ENCODE measurements around the gene NRSN2. TPM values are rescaled to one million over a fixed set of nuclear protein-coding genes. Genes with fewer than 3 reads are reported as not detected.

The NRSN2 gene
- total RNA-seq, 3 donors from 2014 or later = 9.4 to 22.3 (median 21.8) TPM

DNA sequence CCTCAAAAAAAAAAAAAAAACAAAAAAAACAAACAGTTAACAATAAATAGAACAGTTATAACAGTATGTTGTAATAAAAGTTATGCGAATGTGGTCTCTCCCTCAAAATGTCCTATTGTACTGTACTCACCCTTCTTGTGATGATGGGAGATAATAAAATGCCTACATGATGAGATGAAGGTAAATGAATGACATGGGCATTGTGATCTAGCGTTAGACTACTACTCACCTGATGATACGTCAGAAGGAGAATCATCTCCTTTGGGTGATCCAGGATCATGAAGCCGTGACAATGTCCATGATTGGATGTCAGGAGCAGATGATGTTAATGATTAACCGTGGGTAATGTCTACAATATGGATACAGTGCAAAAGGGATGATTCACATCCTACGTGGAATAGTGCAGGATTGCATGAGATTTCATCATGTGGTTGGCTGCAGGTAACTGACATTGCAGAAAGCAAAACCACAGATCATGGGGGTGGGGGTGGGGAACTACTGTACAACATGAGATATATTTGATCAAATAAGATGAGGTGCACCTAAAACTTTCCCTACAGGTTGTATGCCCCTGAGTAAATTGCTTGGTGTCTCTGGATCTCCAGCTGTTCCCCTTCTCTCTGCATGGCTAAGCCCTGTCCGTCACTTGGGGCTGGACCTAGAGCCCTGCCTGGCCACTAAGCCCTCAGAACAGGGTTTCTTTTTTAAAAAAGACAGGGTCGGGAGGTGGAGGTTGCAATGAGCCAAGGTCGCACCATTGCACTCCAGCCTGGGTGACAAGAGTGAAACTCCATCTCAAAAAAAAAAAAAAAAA lies 55.0 kb downstream of the NRSN2 start:
- H3K36me3 ChIP-seq = no peaks in the 10 kb centered on the region
- TF ChIP-seq, protein P1, sequence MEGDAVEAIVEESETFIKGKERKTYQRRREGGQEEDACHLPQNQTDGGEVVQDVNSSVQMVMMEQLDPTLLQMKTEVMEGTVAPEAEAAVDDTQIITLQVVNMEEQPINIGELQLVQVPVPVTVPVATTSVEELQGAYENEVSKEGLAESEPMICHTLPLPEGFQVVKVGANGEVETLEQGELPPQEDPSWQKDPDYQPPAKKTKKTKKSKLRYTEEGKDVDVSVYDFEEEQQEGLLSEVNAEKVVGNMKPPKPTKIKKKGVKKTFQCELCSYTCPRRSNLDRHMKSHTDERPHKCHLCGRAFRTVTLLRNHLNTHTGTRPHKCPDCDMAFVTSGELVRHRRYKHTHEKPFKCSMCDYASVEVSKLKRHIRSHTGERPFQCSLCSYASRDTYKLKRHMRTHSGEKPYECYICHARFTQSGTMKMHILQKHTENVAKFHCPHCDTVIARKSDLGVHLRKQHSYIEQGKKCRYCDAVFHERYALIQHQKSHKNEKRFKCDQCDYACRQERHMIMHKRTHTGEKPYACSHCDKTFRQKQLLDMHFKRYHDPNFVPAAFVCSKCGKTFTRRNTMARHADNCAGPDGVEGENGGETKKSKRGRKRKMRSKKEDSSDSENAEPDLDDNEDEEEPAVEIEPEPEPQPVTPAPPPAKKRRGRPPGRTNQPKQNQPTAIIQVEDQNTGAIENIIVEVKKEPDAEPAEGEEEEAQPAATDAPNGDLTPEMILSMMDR (IDR thresholded peaks at IDR 0.05) = no peak
- no peak for TF ChIP-seq POLR2A (IDR thresholded peaks at IDR 0.05)
- TF ChIP-seq POLR2AphosphoS5 (IDR thresholded peaks at IDR 0.05) = no peak
- no peaks in the 10 kb centered on the region for H3K9me3 ChIP-seq
- no peaks in the 10 kb centered on the region for H3K27me3 ChIP-seq
- no peak for DNase-seq (ENCODE audit: low spot score in 2 of 2)
- H3K4me1 ChIP-seq = no peaks in the 10 kb centered on the region
- no peak overlapping the region for H3K27ac ChIP-seq
- H3K4me3 ChIP-seq = no peak overlapping the region
- intact Hi-C loops (cut with DNase I; ENCODE audit: low total_unique reads) = loop anchor here (10.0 kb wide), 1 partner anchor 47 kb away; no protein-coding TSS in a partner anchor

DNA sequence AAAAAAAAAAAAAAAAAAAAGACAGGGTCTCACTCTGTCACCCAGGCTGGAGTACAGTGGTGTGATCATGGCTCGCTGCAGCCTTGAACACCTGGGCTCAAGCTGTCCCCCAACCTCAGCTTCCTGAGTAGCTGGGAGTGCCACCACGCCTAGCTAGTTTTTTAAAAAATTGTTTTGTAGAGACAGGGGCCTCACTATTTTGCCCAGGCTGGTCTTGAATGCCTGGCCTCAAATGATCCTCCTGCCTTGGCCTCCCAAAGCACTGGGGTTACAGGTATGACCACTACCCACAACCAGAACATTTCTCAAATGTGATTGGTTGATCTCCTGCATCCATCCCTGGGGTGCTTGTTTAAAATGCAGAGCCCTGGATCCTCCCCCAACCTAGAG lies 55.6 kb downstream of the NRSN2 start:
- H3K27me3 ChIP-seq = no peaks in the 10 kb centered on the region
- H3K27ac ChIP-seq = no peak overlapping the region
- TF ChIP-seq POLR2AphosphoS5 (IDR thresholded peaks at IDR 0.05) = no peak
- TF ChIP-seq, protein P1 (IDR thresholded peaks at IDR 0.05) = no peak
- no peak for TF ChIP-seq POLR2A (IDR thresholded peaks at IDR 0.05)
- no peak for DNase-seq (ENCODE audit: low spot score in 2 of 2)
- H3K4me3 ChIP-seq = no peak overlapping the region
- no peaks in the 10 kb centered on the region for H3K4me1 ChIP-seq
- intact Hi-C loops (cut with DNase I; ENCODE audit: low total_unique reads) = loop anchor here (10.0 kb wide), 1 partner anchor 48 kb away; no protein-coding TSS in a partner anchor
- no peaks in the 10 kb centered on the region for H3K36me3 ChIP-seq
- no peaks in the 10 kb centered on the region for H3K9me3 ChIP-seq

DNA sequence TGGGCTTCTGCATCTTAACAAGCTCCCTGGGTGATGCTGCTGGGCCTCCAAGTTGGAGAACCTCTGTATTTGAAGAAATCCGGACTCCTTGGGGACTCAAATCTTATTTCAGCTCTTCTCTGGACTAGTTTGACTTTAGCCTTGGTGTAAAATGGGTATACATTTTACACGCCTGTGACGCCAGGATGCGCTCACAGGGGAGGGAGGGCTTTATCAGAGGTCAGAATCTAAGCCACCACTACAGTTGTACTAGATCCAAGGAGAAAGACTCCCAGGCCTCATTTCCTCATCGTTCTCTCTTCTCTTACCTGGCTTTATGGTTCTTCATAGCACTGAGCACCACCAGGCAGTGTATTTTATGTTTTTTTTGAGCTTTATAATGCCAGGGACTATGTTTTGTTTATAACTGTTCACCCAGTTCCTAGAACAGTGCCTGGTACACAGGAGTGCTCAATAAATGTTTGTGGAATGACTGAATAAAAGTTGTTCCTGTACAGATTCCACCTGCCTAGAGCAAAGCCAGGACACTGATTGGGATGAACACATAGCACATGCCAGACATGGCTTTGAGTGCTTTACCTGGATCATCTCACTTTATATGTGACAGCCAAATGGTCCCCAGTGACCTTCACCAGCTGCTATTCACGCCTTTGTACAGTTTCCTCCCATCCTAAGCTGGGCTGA lies 56.1 kb downstream of the NRSN2 start:
- no peak for DNase-seq (ENCODE audit: low spot score in 2 of 2)
- Histone ChIP-seq H3K4me3 (no peak overlapping the region), H3K36me3 (no peaks in the 10 kb centered on the region), H3K27ac (no peak overlapping the region), H3K27me3 (no peaks in the 10 kb centered on the region), H3K9me3 (no peaks in the 10 kb centered on the region), H3K4me1 (no peaks in the 10 kb centered on the region)
- TF ChIP-seq POLR2AphosphoS5 (IDR thresholded peaks at IDR 0.05) = no peak
- TF ChIP-seq, protein P1 (IDR thresholded peaks at IDR 0.05) = no peak
- no peak for TF ChIP-seq POLR2A (IDR thresholded peaks at IDR 0.05)
- intact Hi-C loops (cut with DNase I; ENCODE audit: low total_unique reads) = loop anchor here (10.0 kb wide), 1 partner anchor 48 kb away; no protein-coding TSS in a partner anchor

DNA sequence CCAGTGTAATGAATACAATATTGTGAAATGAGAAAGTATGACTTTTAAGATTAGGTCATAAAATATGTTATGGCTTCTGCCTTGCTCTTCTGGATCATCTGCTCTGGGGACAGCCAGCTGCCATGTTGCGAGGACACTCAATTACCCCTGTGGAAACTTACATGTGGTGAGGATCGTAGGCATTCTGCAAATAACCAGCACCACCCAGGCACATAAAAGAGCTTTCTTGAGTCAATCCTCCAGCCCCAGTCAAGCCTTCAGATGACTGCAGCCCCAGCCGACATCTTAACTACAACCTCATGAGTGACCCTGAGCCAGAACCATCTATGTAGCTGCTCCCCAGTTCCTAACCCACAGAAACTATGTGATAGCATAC lies 56.7 kb downstream of the NRSN2 start:
- TF ChIP-seq, protein P1 (IDR thresholded peaks at IDR 0.05) = no peak
- TF ChIP-seq POLR2A (IDR thresholded peaks at IDR 0.05) (no peak), POLR2AphosphoS5 (IDR thresholded peaks at IDR 0.05) (no peak)
- H3K27me3 ChIP-seq = no peaks in the 10 kb centered on the region
- H3K4me1 ChIP-seq = no peaks in the 10 kb centered on the region
- no peak overlapping the region for H3K27ac ChIP-seq
- no peak for DNase-seq (ENCODE audit: low spot score in 2 of 2)
- no peak overlapping the region for H3K4me3 ChIP-seq
- no peaks in the 10 kb centered on the region for H3K9me3 ChIP-seq
- no peaks in the 10 kb centered on the region for H3K36me3 ChIP-seq
- intact Hi-C loops (cut with DNase I; ENCODE audit: low total_unique reads) = loop anchor here (10.0 kb wide), 1 partner anchor 49 kb away; no protein-coding TSS in a partner anchor

DNA sequence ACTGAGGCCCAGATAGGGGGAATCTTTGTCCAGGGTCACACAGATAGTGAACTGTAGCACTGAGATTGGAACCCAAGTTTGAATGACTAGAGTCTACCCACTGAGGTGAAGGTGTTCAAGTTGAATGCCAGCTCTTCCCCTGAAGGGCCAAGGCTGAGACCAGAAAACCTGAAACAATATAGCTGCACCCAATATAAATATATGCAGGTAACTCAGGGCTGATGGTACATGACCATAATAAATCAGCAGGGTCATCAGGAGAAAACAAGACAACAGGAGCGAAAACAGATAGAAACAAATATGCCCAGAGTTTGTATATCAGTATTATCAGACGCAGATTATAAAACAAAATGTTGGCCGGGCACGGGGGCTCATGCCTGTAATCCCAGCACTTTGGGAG lies 57.2 kb downstream of the NRSN2 start:
- Histone ChIP-seq H3K9me3 (no peaks in the 10 kb centered on the region), H3K27ac (no peak overlapping the region), H3K4me1 (peaks cover 0 to under 1% of the 10 kb centered on the region in 2 donors), H3K36me3 (no peaks in the 10 kb centered on the region), H3K4me3 (no peak overlapping the region), H3K27me3 (no peaks in the 10 kb centered on the region)
- intact Hi-C loops (cut with DNase I; ENCODE audit: low total_unique reads) = loop anchor here (10.0 kb wide), 1 partner anchor 49 kb away; no protein-coding TSS in a partner anchor
- no peak for TF ChIP-seq POLR2A (IDR thresholded peaks at IDR 0.05)
- TF ChIP-seq POLR2AphosphoS5 (IDR thresholded peaks at IDR 0.05) = no peak
- TF ChIP-seq, protein P1 (IDR thresholded peaks at IDR 0.05) = no peak
- no peak for DNase-seq (ENCODE audit: low spot score in 2 of 2)
